OCI-LY1 (cell line): ENCODE measurements around the gene DNAJB11.
"Not testable (repeated sequence)": the region's sequence is repeated elsewhere in the genome, so short reads cannot be mapped to it uniquely, and the experiment has no call there.

Experiments
- CTCF ChIP-seq: fragments of 200-600 bp; sonication (generic), shearing (Covaris generic); IDR thresholded peaks from 2 replicates; pipeline ENCODE4 v1.5.1; 2017; ENCODE audit warnings: mild to moderate bottlenecking, antibody characterized with exemption, low read length, moderate library complexity, mixed read lengths
- EZH2 ChIP-seq: fragments of 200-600 bp; sonication (generic), shearing (Covaris generic); IDR thresholded peaks from 2 replicates; pipeline ENCODE4 v1.8.0; 2017; ENCODE audit warnings: borderline replicate concordance, mixed run types, mild to moderate bottlenecking, antibody characterized with exemption, low read length, moderate library complexity, mixed read lengths

- TF ChIP-seq CTCF, EZH2: not testable (repeated sequence)
Measured at GRCh38 chr3:186634207-186634606, 63.7 kb downstream of the DNAJB11 start.
